K562 (cell line): ENCODE results near the gene PRF1. TPM values are rescaled to one million over a fixed set of nuclear protein-coding genes. Genes with fewer than 3 reads are reported as not detected.

ENCODE experiments used
- ATAC-seq: fragments of 200-7000 bp; cut with Tn5 transposase; 3 replicates; pipeline ENCODE4 v1.9.1; 2020; ENCODE audit warnings: moderate library complexity
- BruUV-seq: library from RNA; stranded (reverse); fragments of 400-500 nt; replicated peaks from 2 replicates; lab custom pipeline; 2021; lab: Mats Ljungman, UMichigan
- CTCF ChIA-PET: fragments of 300-600 bp; formaldehyde crosslinking; extraction: SDS; loops from one replicate; lab custom pipeline; 2021; ENCODE audit warnings: low intra/inter-chr PET ratio; lab: Yijun Ruan, JAX
- POLR2A ChIA-PET: fragments of 300-600, 350-650 bp; sonication (Branson Sonifier 250); formaldehyde crosslinking; extraction: SDS; loops from one replicate; lab custom pipeline; 2021; ENCODE audit warnings: antibody characterized with exemption, inconsistent platforms; lab: Yijun Ruan, JAX
- DNase-seq, 4 experiments: peaks; one replicate each; pipeline versions ENCODE4 v3.0.0 to v3.0.0-alpha.2; 2011 to 2018; ENCODE audit warnings: low spot score in 3 of 4, mixed read lengths in 3 of 4; ENCODE audit errors: extremely low read depth in 1 of 4
- FAIRE-seq: peaks from 2 replicates; lab custom pipeline; 2011; peaks lifted over from hg19 to GRCh38; lab: Jason Lieb, UNC
- H2AFZ ChIP-seq: 2 replicates; pipeline ENCODE4 v1.6.0; 2011; ENCODE audit warnings: low read depth, low read length, control low read depth, inconsistent platforms
- H3K27ac ChIP-seq: fragments of 200-600 bp; 3 replicates; pipeline ENCODE4 v1.8.0; 2011; ENCODE audit warnings: low read depth, mild to moderate bottlenecking, control low read depth, inconsistent platforms, low read length, moderate library complexity, mixed read lengths; ENCODE audit errors: extremely low read depth
- H3K27me3 ChIP-seq, 2 experiments: fragments of 300-600 bp in 1 of 2; 2 replicates in 1 of 2; 3 replicates in 1 of 2; pipeline versions ENCODE4 v1.6.0 to v1.8.0; 2011; ENCODE audit warnings: inconsistent platforms in 2 of 2, low read length in 2 of 2, mild to moderate bottlenecking in 1 of 2, mixed read lengths in 1 of 2, moderate library complexity in 1 of 2; ENCODE audit not compliant: control insufficient read depth in 2 of 2, insufficient read depth in 2 of 2
- H3K36me3 ChIP-seq: fragments of 300-600 bp; 3 replicates; pipeline ENCODE4 v1.8.0; 2011; ENCODE audit warnings: mild to moderate bottlenecking, low read length, inconsistent platforms; ENCODE audit not compliant: control insufficient read depth, insufficient read depth
- H3K4me1 ChIP-seq, 2 experiments: fragments of 200-600 bp in 1 of 2; replicated peaks in 1 of 2; 2 replicates in 1 of 2; 3 replicates in 1 of 2; pipeline versions ENCODE4 v1.5.1 to v1.8.0; 2011; ENCODE audit warnings: inconsistent platforms in 2 of 2, low read length in 2 of 2, mild to moderate bottlenecking in 1 of 2, mixed read lengths in 1 of 2, moderate library complexity in 1 of 2; ENCODE audit not compliant: control insufficient read depth in 2 of 2, insufficient read depth in 2 of 2
- H3K4me2 ChIP-seq: 2 replicates; pipeline ENCODE4 v1.6.1; 2011; ENCODE audit warnings: low read length, control low read depth, inconsistent platforms, mixed read lengths; ENCODE audit not compliant: insufficient read depth
- H3K4me3 ChIP-seq: fragments of 200-600 bp; sonication (generic), shearing (Covaris generic); 2 replicates; pipeline ENCODE4 v1.5.1; 2016; ENCODE audit warnings: control low read depth, inconsistent platforms
- H3K79me2 ChIP-seq: fragments of 200-600 bp; 3 replicates; pipeline ENCODE4 v1.8.0; 2011; ENCODE audit warnings: low read length, inconsistent platforms; ENCODE audit not compliant: control insufficient read depth, insufficient read depth
- H3K9ac ChIP-seq, 2 experiments: 2 replicates each; pipeline versions ENCODE4 v1.6.0 to v1.6.1; 2011; ENCODE audit warnings: low read depth in 2 of 2, low read length in 2 of 2, control low read depth in 1 of 2, inconsistent platforms in 1 of 2, mild to moderate bottlenecking in 1 of 2, mixed read lengths in 1 of 2; ENCODE audit not compliant: insufficient read depth in 1 of 2
- H3K9me1 ChIP-seq: one replicate; pipeline ENCODE4 v1.6.0; 2011; ENCODE audit warnings: inconsistent platforms, mild to moderate bottlenecking, low read length, moderate library complexity; ENCODE audit not compliant: control insufficient read depth, insufficient read depth
- H3K9me3 ChIP-seq: replicated peaks from 2 replicates; pipeline ENCODE4 v1.5.1; 2011; ENCODE audit warnings: low read depth, low read length, inconsistent platforms; ENCODE audit not compliant: control insufficient read depth, insufficient read depth
- H4K20me1 ChIP-seq: replicated peaks from 2 replicates; pipeline ENCODE4 v1.6.1; 2011; ENCODE audit warnings: low read length, inconsistent platforms, mixed read lengths; ENCODE audit not compliant: control insufficient read depth, insufficient read depth
- AFF4 ChIP-seq: sonication (generic); formaldehyde crosslinking; IDR thresholded peaks from 2 replicates; pipeline ENCODE4 v1.8.0; 2023; ENCODE audit warnings: mild to moderate bottlenecking, missing genetic modification reagents
- ATF7 ChIP-seq: fragments of 450-650 bp; IDR thresholded peaks from 2 replicates; pipeline ENCODE4 v1.7.1; 2014; ENCODE audit warnings: mild to moderate bottlenecking, moderate library complexity
- GTF3C2 ChIP-seq: IDR thresholded peaks from 3 replicates; pipeline ENCODE4 v1.6.1; 2011; ENCODE audit warnings: borderline replicate concordance, mild to moderate bottlenecking, moderate library complexity; ENCODE audit not compliant: insufficient read length; ENCODE audit errors: extremely low read depth
- HDAC6 ChIP-seq: IDR thresholded peaks from 2 replicates; pipeline ENCODE4 v1.6.1; 2012; ENCODE audit warnings: low read depth, mild to moderate bottlenecking, control low read depth, inconsistent platforms, low read length, moderate library complexity
- MIER1 ChIP-seq: fragments of 450-650 bp; IDR thresholded peaks from 2 replicates; pipeline ENCODE4 v1.6.1; 2016; ENCODE audit warnings: antibody characterized with exemption, mild to moderate bottlenecking, low read depth
- RNF219 ChIP-seq: fragments of 250-450 bp; sonication (Bioruptor Pico); IDR thresholded peaks from 2 replicates; pipeline ENCODE4 v1.5.0; 2022; ENCODE audit warnings: mild to moderate bottlenecking
- XRCC3 ChIP-seq: fragments of 450-650 bp; IDR thresholded peaks from 2 replicates; pipeline ENCODE4 v1.6.1; 2017; ENCODE audit warnings: mild to moderate bottlenecking, moderate library complexity
- ZBTB1 ChIP-seq: sonication (generic); formaldehyde crosslinking; IDR thresholded peaks from 2 replicates; pipeline ENCODE4 v1.8.1; 2023; ENCODE audit warnings: missing genetic modification reagents, low read depth, mild to moderate bottlenecking, borderline replicate concordance
- ZKSCAN3 ChIP-seq: fragments of 250-450 bp; sonication (Bioruptor Pico); IDR thresholded peaks from 2 replicates; pipeline ENCODE4 v1.4.0; 2020
- ZNF764 ChIP-seq: fragments of 250-450 bp; sonication (Bioruptor Pico); IDR thresholded peaks from 2 replicates; pipeline ENCODE4 v1.4.0; 2020; ENCODE audit warnings: low read depth, mild to moderate bottlenecking, moderate library complexity
- WGBS: fragments of 100-300 bp; shearing (Covaris generic); methylation state at CpG from one replicate; pipeline ENCODE4 v1.1.6; 2016; ENCODE audit warnings: low coverage, mixed read lengths; ENCODE audit not compliant: insufficient coverage; ENCODE audit errors: missing lambda C conversion rate; 5-methylcytosine and 5-hydroxymethylcytosine counted together
- in situ Hi-C: fragments of 300-500 bp; cut with MboI; formaldehyde crosslinking; loops from 4 replicates; pipeline ENCODE4 v1.15.0; 2018; ENCODE audit warnings: inconsistent platforms, mixed read lengths
- intact Hi-C: fragments of 100-400 bp; cut with micrococcal nuclease; formaldehyde crosslinking; loops from 2 replicates; pipeline ENCODE4 v1.14.2; 2022
- polyA plus RNA-seq, 8 experiments: library from polyadenylated mRNA; depleted of rRNA in 4 of 8; stranded (reverse) in 5 of 8; unstranded in 3 of 8; fragments of >200 nt; fragmentation: Nextera tagmentation in 2 of 8; fragmentation: Illumina TruSeq in 1 of 8; extraction: Ambion mirVana in 2 of 8; extraction: Trizol in 1 of 8; gene quantifications; 2 replicates each; pipeline versions ENCODE4 v1.2.1 to v1.2.3, GENCODE V29; 2011 to 2014; ENCODE audit warnings: inconsistent platforms in 1 of 8, missing spikeins in 1 of 8
- total RNA-seq, 7 experiments: library from RNA; depleted of rRNA in 6 of 7; stranded (reverse); fragments of >200 nt in 6 of 7; fragmentation: Illumina TruSeq in 2 of 7; extraction: Trizol in 2 of 7; gene quantifications; 2 replicates each; pipeline versions ENCODE4 v1.2.1 to v1.2.3, GENCODE V29; 2011 to 2021; ENCODE audit warnings: low replicate concordance in 1 of 7

Gene PRF1
- total and polyA plus RNA-seq, 9 of the 15 experiments (the other 6 are each of a cell fraction or from before 2014, with no cell fraction given), result 3.8 to 8.6 (median 6.3) TPM

- DNase-seq (no peak), FAIRE-seq (no peak), ATAC-seq (no peak)
- ChIA-PET CTCF (no interaction called here), POLR2A (interaction anchor here (0.6 to 1.4 kb wide), 3 partner anchors 15 to 1692 kb away, joined by 3 read pairs; no protein-coding TSS in a partner anchor)
- H3K79me2 ChIP-seq, result no peaks in the 10 kb centered on the region
- H3K27me3 ChIP-seq, result no peaks in the 10 kb centered on the region
- intact Hi-C loops (no loop called here), in situ Hi-C loops (no loop called here)
- H3K4me2 ChIP-seq, result no peak overlapping the region
- peak overlapping the region; percentile 43; the same call in 1 of the 2 replicates for H2AFZ ChIP-seq
- H3K4me3 ChIP-seq, result no peak overlapping the region
- no peaks in the 10 kb centered on the region for H4K20me1 ChIP-seq
- peaks cover 12 to 32% of the 10 kb centered on the region in 2 experiments for H3K4me1 ChIP-seq
- BruUV-seq, result no TSS peak
- H3K27ac ChIP-seq, result no peak overlapping the region
- no peaks in the 10 kb centered on the region for H3K36me3 ChIP-seq
- H3K9me1 ChIP-seq, result peaks cover 4% of the 10 kb centered on the region
- no peaks in the 10 kb centered on the region for H3K9me3 ChIP-seq
- peak overlapping the region in 1 of 2 experiments; percentile 49; a peak in 2 of 4 replicates for H3K9ac ChIP-seq
- 69% methylated on average over 14 of the region's 19 CpGs for WGBS
- TF ChIP-seq HDAC6 (no peak), AFF4 (no peak), MIER1 (no peak), ZKSCAN3 (CRISPR knock-in tag) (no peak), XRCC3 (no peak), ATF7 (no peak), ZNF764 (no peak), ZBTB1 (CRISPR knock-in tag) (no peak), RNF219 (no peak), GTF3C2 (no peak)
These were observed 19.5 kb downstream of the PRF1 start for GRCh38 chr10:70582793-70583668.
